Limb (tissue), 2 donors: ENCODE data around the gene BICDL2.

Source experiments
- DNase-seq, 2 donors: peaks; one replicate each; pipeline ENCODE4 v3.0.0-alpha.2; 2016; ENCODE audit errors: extremely low spot score in 2 of 2

BICDL2 gene

DNA sequence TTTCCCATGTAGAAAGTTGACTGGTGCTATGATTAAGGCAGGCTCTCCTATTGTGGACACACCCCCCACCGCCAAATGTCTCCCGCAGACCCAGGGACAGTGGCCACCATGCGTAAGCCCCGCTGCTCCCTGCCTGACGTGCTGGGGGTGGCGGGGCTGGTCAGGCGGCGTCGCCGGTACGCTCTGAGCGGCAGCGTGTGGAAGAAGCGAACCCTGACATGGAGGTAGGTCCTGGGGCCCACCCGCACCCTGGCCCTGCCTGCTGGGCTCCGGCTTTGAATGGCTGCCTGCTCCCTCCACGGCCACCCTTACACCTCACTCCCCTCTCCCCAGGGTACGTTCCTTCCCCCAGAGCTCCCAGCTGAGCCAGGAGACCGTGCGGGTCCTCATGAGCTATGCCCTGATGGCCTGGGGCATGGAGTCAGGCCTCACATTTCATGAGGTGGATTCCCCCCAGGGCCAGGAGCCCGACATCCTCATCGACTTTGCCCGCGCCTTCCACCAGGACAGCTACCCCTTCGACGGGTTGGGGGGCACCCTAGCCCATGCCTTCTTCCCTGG lies 13.3 kb upstream of the BICDL2 start:
- no peak for DNase-seq

DNA sequence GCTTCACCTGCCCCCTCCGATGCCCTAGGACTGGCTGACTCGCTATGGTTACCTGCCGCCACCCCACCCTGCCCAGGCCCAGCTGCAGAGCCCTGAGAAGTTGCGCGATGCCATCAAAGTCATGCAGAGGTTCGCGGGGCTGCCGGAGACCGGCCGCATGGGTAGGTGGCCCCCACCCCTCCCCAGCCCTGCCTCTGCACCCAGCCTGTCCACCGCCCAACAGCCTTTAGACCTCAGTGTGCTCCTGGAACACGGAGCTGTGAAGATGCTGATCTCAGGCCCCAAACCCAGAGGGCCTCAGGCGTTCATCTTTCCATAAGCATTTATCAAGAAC lies 10.6 kb upstream of the BICDL2 start:
- DNase-seq = no peak

DNA sequence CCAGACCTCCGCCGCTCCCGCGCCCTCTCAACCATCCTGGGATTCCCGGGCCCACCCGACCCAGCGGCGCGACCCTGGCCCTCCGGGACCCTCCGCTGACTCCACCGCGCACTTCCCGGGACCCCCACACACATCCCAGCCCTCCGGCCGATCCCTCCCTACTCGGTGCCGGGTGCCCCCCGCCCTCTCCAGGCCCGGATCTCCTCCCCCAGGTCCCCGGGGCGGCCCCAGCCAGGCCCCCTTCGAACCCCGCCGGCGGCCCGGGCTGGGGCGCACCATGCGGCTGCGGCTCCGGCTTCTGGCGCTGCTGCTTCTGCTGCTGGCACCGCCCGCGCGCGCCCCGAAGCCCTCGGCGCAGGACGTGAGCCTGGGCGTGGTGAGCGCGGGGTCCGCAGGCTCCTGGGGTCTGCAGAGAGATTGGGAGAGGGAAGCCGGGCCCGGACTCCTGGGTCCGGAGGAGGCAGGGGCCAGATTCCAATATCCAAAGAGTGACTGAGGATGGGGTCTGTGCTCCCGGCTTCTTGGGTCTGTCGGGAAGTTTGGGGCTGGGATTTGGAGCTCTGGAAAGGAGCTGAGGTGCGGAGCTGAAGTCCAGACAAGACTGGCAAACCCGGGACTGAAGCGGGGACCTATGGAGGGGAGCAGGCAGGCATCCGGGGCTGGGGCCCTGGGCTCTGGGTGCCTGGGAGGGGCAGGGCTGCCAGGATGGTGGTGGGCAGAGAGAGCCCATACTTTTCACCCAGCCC lies 10.1 kb upstream of the BICDL2 start:
- no peak for DNase-seq

DNA sequence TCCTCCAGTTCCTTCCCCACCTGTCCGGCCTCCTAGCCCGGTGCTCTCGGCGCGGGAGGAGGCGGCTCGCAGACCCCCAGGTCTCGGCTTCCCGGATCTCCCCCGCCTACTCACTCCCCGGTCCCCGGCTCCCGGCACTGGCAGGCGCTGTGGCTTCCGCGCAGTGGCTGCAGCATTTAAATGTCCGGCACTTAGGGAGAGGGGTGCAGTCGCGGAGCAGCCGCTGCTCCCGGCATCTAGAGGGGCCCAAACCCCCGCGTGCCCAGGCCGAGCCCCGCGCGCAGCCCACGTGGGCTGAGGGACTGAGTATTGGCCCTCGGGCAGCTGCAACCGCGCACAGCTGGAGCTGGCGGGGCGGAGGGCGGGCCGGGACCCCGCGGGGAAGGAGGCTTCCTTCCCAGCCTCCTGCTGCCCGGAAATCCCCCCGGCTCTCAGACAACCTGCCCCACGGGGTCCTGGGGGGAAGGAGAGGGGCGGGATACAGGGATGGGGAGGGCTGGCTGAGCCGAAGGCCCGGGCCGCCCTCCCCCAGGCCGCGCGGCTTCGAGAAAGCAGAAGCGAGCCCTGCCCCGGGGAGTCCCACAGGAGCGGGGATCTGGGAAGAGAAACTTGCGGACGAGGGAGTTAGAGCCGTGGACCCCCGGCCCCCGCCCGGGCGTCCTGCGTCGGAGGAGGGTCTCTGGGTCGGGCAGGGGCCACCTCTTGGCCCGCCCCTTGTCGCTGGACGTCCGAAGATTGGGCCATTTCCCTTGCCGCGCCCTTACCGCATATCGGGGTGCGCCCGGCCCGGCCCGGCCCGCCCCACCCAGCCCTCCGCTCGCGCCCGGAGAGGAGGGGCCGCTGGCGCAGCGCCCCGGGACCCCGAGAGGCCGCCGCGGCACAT lies 9.3 kb upstream of the BICDL2 start, which contains the start of gene MMP25:
Gene MMP25 (plus strand): TSS at position 804 of the 883 bp plus-strand sequence. CDS start 357 bp downstream, outside the sequence.
- no peak for DNase-seq

DNA sequence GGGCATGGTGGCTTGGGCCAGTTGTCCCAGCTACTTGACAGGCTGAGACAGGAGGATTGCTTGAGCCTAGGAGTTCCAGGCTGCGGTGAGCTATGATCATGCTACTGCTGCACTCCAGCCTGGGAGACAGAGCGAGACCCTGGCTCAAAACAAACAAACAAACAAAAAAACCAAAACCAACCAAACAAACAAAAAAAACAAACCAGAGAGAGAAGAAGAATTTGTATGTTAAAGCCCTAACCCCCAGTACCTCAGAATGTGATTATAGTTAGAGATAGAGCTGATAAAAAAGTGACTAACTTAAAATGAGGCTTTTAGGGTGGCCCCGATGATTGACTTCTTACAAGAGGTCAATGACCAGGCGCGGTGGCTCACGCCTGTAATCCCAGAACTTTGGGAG lies 8.0 kb upstream of the BICDL2 start:
- DNase-seq = no peak

DNA sequence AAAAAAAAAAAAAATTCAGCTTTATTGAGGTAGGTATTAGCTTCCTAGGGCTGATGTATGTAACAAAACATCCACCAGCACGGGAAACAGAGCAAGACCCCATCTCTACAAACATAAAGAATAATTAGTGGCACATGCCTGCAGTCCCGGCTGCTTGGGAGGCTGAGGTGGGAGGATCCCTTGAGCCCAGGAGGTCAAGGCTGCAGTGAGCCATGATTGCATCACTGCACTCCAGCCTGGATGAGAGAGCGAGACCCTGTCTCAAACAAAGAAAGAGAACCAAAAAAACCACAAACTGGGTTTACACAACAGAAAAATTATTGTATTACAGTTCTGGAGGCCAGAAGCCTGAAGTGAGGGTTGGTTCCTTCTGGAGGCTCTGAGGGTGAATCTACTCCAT lies 5.6 kb upstream of the BICDL2 start:
- no peak for DNase-seq

DNA sequence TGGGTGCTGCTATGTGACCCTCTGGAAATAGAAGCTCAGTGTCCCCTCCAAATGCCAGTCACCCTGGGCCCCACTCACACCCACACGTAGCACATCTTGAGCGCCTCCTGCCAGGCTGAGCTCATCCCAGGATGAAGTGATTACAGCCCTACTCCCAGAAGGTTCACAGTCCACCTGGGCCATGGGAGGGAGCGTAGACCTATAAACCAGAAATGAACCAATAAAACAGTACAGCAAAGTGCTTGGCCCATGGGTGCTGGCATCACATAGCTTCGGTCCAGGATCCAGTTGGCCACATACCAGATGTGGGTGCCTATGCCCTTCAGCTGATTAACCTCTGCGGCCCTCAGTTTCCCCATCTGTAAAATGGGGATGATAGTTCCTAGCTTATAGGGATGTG lies 2.2 kb upstream of the BICDL2 start:
- DNase-seq = no peak

DNA sequence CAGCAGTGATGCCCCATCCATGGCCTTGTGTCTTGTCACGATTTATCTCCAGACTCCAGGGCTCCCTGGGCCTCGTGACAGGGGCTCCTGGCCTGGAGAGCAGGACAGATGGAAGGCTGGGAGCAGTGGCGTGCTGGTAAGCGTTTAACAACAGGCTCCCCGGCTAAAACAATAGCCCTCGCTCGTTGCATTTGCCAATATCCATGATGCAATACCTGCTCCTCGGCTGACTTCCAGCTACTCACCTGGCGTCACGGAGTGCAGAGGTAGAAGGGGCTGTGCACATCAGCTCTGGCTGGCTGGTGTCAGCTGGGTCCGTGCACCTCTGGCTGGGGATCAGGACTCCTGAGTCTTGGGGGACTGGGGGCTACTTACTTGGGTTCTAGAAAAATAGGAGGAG lies 1.5 kb upstream of the BICDL2 start:
- no peak for DNase-seq

DNA sequence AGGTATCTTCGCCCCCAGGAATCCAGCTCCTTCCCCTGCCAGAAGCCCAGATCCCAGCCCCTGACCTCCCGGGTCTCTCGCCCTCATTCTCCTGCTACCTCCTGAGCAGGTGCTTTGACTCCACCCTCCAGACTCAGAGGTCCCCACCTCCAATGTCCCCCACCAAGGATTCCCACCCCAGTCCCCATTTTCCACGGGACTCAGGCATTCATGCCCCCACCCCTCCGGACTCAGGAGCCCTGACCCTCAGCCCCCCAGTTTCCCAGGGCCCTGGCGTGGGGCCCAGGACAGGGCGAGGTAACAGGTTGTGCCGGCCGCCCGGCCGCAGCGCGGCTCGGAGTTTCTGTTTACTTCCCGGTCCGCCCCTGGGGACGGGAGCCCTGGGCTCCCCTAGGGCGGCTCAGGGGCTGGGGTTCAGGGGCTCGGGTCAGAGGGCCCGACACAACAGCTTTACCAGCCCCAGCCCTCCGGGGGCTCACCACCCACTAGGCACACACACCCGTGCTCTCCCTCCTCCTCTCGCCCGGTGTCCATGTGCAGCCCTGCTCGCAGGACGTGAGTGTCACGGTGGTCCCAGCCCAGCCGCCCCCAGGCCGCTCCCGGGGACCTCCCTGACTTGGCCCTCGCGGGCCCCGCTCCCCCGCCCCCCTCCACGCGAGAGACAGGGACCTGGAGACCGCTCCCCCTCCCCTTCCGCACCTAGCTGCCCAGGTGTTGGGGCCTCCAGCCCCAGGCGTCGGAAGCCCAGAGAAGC lies 595 bp downstream of the BICDL2 start:
- DNase-seq = no peak

DNA sequence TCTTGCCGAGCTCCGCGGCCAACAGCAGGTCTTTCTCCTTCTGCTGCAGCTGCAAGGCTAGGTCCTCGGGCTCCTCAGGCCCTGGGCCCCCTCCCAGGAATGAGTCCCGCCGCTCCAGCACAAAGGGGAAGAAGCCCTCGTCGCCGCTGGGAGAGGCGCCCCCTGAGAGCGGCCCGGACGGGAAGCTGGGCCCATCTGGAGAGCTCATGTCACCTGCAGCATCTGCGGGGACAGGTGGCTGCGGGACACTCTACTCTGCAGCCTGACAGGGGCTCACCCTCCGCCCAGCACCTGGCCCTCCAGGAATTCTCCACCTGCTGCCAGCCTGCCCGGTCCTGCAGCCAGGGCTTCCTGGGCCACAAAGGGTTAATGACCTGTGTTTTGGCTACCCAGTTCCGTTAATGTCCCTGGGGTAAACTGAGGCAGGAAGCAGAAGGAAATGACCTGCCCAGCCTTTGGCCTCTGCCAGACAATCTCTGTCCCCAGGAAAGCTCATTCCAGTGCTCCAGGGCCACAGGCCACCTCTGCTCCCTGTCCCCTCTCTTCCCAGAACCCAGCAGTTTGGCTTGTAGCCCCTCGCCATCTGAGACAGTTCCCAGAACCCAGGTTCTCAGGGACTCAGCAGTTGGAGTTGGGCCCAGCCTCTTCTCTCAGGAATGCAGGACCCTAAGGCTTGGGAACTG lies 1.3 kb downstream of the BICDL2 start:
- no peak for DNase-seq

DNA sequence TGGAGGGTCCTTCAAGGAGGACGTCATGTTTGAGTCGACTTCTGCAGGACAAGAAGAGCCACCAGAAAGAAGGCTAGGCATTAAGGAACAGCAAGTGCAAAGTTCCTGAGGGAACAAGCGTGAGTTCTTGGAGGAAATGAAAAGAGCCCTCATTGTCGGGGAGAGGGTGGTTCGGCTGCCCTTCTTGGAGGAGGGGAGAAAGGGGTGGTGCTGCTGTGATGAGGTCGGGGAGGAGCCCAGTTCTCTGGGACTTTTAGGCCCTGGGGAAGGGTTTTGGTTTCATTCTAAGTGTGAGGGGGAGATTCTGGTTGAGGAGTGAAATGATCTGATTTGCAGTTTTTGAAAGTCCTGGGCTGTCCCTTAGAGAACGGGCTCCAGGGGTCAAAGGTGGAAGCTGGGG lies 4.1 kb downstream of the BICDL2 start:
- no peak for DNase-seq

DNA sequence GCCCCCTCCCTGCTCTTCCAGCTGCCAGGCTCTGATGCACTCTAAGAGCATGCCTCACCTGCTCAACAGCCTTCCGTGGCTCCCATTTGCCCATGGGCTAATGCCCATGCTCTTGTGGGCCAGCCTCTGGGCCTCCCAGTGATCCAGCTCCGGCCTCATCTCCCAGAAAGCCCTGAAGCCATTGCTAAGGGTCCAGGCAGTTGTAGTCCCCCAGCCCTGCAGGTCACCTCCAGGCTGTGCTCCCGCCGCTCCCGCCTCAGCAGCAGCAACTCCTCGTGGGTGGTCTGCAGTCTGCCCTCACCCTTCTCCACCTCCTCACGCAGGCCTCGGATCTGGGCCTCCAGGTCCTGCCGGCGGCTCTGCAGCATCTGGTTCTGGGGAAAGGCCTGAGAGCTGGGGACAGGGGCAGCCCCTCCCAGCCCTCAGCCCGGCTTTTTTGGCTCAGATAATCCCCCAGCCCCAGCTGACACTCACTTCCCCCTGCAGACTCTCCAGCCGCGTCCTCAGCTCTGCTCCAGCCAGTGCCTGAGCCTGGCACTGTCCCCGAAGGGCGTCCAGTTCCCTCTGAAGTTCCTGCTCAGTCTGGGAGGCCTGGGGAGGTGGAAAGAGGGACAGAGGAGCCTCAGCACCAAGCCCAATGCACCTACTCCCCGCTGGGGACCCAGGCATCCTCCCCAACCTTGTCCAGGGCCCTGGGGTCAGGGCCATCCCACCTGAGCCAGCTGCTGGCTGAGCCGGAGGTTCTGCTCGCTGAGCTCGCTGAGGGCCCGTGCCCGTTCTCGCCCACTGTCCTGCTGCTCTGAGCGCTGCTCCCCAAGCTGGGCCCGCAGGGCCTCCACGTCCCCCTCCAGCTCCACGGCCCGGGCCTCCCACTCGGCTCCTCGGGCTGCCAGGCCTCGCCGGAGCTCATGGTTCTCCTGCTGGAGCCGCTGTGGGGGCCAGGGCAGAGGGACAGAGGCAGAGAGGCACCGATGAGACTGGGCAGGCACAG lies 6.2 kb downstream of the BICDL2 start:
- no peak for DNase-seq

DNA sequence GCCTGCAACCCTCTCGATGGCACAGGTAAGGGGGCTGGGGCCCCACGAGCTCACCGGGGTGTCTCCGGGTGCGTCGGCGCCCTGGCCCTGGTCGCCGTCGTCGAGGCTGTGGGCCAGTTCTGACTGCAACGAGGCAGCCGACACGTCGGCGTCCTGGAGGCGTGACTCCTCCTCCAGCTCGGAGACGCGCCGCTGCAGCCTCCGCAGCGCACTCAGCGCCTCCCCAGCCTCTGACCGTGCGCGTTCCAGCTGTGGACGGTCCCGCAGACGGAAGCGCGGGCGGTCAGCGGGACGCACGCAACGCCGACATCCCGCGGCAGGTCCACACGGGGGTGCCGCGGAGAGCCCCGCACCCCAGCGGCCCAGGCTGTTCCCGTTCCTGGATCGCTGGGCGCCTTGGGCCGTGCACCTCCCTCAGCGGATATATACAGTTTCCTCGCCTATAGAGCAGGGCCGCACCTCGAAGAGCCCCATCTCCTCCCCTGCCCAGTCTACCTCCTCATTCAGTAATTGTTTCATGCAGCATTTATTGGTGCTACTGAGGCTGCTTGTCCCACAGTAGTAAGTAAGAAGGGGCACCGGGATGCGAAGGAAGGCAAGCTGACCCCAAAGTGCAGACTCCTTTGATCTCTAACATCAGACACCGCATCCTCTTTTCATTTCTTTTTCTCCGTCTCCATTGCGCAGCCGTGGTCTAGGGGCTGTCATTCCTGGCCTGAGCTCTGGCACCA lies 7.1 kb downstream of the BICDL2 start:
- no peak for DNase-seq

DNA sequence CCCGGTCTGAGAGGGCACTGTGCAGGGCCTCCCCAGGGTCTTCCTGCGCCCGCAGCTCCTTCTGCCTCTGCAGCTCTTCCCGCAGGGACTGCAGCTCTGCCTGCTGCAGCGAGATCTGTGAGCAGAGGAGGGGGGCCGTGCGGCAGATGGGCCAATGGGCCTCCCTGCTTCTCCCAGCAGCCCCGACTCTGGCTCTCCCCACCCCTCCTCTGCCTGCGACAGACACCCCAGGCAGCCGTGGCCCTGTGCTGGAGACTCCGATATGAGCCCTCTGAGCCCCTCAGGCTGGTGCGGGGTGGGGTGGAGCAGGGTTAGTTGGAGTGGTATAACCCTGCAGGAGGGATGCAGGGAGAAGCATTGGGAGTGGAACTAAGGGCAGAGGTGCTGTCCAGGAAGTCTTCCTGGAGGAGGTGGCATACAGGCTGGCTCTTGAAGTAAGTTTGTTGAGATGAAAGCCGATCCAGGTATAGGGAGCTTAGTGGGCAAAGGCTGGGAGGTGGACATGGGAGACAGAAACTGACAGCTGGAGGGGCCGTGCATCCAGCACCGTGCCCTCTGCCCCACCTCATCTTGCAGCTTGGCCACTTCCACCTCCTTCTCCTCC lies 7.9 kb downstream of the BICDL2 start:
- no peak for DNase-seq

DNA sequence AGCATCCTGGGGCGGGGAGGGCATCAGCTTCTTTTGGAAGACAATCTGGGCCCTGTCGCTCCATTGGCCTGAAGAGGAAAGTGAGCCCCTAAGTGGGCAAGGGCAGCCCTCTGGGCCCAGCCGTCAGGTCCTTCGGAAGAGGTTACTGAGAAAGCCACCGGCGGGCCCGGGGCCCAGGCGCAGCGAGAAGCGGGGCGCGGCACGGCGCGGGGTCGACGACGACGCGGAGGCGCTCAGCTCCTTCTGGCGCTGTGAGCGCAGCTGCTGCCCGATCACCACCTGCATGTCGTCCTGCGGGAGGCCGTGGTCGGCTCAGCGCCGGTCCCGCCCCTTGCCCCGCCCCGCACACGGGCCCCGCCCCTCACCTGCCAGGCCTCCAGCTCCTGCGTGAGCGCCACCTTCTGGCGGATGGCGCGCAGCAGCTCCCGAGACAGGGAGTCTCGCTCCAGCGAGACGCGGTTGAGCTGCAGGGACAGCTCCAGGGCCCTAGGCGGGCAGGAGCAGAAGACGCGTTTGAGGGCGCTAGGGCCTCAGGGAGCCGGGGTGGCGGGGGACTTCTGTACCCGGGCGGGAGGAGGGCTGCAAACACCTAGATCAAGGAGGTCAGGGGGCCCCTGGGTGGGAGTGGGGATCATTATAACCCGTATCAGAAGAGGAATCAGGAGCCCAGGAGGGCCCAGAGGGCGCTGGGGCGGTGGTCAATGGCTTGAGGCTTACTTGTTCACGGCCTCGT lies 8.6 kb downstream of the BICDL2 start:
- DNase-seq = peak in 1 of 2 donors; percentile 91

DNA sequence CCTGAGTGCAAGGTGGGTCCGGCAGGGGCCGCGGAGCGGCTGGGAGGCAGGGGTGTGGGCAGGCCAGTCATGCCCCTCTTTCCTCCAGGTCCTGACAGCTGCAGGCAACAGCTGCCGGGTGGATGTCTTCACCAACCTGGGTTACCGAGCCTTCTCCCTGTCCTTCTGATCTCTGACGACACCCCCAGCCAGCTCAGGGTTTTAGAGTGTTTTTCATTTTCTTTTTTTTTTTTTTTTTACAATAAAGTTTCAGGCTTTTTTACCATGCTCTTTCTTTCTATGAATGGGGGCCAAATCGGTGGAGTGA lies 9.3 kb downstream of the BICDL2 start:
- DNase-seq = no peak

DNA sequence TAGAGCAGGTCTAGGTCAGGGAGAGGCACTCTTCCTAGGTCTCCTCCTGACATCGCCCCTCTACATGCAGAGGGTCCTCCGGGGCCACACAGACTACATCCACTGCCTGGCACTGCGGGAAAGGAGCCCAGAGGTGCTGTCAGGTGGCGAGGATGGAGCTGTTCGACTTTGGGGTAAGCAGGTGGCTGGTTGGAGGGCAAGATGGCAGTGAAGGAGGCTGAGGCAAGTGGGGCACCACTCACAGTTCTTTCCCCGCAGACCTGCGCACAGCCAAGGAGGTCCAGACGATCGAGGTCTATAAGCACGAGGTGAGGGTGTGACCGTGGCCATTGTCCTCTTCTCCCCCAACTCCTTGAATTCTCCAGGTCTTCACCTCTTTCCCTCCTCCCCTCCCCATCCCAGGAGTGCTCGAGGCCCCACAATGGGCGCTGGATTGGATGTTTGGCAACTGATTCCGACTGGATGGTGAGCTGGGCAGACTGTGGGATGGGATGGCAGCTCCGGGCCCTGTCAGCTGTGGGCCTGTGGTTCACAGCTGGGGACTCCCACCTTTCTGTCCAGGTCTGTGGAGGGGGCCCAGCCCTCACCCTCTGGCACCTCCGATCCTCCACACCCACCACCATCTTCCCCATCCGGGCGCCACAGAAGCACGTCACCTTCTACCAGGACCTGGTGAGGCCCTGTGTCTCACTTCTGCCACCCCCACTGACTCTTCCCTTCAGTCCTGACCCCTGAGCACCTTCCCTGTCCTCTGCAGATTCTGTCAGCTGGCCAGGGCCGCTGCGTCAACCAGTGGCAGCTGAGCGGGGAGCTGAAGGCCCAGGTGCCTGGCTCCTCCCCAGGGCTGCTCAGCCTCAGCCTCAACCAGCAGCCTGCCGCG lies 9.9 kb downstream of the BICDL2 start:
- no peak for DNase-seq
